NCI-H128 (cell line): ENCODE results near the gene DCAF10.
"Not testable (repeated sequence)": the region's sequence is repeated elsewhere in the genome, so short reads cannot be mapped to it uniquely, and the experiment has no call there.

ENCODE experiments used
- DNase-seq: peaks from one replicate; lab custom pipeline; 2025; ENCODE audit not compliant: unreplicated experiment; lab: John Stamatoyannopoulos, UW

Gene DCAF10, protein sequence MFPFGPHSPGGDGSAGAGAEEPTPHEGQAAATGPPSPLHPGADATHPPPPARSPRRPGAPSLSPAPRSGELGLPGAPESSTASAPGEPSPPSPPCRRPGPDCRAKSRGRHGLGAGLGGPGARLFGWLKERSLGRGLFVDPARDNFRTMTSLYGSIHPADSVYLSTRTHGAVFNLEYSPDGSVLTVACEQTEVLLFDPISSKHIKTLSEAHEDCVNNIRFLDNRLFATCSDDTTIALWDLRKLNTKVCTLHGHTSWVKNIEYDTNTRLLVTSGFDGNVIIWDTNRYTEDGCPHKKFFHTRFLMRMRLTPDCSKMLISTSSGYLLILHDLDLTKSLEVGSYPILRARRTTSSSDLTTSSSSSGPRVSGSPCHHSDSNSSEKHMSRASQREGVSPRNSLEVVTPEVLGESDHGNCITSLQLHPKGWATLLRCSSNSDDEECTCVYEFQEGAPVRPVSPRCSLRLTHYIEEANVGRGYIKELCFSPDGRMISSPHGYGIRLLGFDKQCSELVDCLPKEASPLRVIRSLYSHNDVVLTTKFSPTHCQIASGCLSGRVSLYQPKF

DNA sequence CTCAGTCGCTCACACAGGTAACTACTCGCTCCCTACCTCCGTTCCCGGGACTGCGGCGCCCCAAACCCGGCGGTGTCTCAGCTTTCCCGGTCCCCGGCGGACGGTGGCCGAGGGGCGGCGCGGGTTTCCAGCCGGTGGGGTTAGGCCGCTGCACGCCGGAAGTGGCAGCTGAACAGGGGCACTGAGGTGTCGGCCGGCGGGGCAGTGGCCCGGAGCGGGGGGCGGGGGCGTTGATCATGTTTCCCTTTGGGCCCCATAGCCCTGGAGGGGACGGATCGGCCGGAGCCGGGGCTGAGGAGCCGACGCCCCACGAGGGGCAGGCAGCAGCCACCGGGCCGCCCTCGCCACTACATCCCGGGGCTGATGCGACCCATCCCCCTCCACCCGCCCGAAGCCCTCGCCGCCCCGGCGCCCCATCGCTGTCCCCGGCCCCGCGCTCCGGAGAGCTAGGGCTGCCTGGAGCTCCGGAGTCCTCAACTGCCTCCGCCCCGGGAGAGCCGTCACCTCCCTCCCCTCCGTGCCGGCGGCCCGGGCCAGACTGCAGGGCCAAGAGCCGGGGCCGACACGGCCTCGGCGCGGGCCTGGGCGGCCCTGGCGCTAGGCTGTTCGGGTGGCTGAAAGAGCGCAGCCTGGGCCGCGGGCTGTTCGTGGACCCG, at the start of gene DCAF10:
Gene DCAF10 (plus strand): TSS at position 167 of the 656 bp plus-strand sequence. CDS start 70 bp downstream, at position 237.
- peak; percentile 78 for DNase-seq

DNA sequence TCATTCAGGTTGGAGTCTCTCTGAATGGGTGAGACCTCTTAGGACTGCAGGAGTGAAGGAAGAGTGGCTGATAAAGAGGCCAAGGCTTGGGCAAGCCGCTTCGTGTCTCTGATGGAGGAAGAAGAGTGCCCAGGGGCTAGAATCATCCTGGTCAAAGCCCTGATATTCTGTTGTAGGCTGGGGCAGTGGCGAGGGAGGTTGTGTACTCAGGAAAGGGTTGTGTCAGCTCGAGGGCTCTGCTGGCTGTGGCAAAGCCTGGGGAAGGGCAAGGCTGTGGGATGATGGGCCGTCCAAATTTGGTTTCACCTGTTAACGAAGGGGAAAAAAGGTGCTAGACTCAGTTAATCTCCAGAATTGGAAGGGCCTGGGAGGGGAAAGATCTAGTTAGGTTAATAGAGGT, 49.4 kb upstream of the DCAF10 start:
- DNase-seq: no peak

DNA sequence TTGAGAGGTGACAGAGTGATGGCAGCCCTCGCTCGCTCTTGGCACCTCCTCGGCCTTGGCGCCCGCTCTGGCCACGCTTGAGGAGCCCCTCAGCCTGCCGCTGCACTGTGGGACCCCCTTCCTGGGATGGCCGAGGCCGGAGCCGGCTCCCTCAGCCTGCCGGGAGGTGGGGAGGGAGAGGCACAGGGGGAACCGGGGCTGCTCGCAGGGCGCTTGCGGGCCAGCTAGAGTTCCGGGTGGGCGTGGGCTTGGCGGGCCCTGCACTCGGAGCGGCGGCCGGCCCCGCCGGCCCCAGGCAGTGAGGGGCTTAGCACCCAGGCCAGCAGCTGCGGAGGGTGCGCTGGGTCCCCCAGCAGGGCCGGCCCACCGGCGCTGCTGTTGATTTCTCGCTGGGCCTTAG, 48.9 kb upstream of the DCAF10 start:
- not testable (repeated sequence) for DNase-seq

DNA sequence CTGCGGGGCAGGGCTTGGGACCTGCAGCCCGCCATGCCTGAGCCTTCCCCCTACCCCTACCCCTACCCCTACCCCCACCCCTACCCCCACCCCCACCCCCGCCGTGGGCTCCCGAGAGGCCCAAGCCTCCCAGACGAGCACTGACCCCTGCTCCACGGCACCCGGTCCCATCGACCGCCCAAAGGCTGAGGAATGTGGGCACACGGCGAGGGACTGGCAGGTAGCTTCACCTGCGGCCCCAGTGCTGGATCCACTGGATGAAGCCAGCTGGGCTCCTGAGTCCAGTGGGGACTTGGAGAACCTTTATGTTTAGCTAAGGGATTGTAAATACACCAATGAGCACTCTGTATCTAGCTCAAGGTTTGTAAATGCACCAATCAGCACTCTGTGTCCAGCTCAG, 48.5 kb upstream of the DCAF10 start:
- DNase-seq: not testable (repeated sequence)

DNA sequence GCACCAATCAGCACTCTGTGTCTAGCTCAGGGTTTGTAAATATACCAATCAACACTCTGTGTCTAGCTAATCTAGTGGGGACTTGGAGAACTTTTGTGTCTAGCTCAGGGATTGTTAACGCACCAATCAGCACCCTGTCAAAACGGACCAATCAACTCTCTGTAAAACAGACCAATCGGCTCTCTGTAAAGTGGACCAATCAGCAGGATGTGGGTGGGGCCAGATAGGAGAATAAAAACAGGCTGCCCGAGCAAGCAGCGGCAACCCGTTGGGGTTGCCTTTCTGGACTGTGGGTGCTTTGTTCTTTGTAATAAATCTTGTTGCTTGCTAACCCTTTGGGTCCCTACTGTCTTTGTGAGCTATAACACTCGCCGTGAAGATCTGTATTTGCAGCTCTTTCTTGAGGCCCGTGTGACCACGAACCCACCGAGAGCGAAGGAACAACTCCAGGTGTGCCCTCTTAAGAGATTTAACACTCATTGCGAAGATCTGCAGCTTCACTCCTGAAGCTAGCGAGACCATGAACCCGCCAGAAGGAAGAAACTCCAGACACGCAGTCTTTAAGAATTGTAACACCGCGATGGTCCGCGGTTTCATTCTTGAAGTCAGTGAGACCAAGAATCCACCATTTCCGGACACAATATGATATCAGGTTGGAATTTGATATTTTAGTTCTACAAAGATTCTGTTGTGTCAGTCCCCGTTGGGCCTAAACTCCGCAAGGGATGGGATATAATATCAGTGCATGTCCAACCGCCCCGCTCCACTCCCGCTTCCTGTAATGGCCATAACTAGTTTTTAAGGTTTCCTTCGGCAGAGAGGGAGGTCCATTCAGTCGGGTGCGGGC, 47.7 kb upstream of the DCAF10 start:
- DNase-seq: no peak

DNA sequence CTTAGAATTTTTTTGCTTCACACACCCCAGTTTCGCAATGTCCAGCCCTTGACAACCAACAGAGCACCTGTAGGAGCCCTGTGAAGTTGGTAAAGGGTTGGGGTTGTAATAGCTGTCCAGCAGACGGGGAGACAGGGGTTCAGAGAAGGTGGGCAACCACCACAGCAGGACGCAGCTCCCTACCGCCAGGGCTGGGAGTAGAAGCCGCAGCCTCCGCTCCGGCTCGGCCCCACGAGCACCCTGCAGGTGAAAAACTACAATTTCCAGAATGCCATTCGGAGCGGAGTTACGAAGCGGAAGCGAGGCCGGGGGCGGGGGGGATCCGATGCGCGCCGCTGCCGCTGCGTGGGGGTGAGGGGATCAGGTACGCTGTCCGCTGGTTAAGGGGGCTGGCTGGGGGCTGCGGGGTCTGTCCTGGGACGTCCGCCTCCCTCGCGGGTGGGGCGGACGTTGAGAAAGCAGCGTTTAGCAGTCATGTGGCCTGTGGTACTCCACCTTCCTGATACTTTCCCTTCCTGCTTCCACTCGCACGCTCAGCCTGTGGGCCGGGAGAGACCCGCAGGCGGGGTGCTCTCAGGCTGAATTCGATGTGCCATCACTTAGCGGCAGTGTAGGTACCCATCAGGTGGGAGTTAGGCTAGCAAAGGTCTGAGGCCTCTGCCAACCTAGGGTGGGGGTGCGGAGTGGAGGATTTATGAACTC, 47.0 kb upstream of the DCAF10 start, which contains the start of gene TRMT10B:
Gene TRMT10B (plus strand): TSS at position 317 of the 702 bp plus-strand sequence. CDS start 8,127 bp downstream, outside the sequence.
- DNase-seq: no peak

DNA sequence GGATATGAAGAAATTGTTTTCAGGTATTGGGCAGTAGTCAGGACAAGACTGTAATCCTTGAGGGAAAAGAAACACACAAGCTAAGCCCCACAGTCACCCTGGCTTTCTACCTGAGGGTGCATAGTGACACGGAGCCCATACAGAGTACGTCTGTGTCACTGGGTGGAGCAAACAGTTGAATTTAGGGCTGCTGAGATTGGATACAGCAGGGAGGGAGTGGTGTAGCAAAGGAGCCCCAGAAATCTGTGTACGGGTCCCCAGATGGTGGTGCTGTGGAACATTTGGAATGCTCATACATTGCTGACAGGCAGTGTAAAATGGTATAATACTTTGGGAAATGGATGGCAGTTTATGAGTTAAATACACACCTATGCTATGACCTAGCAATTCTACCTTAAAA, 41.9 kb upstream of the DCAF10 start:
- no peak for DNase-seq

DNA sequence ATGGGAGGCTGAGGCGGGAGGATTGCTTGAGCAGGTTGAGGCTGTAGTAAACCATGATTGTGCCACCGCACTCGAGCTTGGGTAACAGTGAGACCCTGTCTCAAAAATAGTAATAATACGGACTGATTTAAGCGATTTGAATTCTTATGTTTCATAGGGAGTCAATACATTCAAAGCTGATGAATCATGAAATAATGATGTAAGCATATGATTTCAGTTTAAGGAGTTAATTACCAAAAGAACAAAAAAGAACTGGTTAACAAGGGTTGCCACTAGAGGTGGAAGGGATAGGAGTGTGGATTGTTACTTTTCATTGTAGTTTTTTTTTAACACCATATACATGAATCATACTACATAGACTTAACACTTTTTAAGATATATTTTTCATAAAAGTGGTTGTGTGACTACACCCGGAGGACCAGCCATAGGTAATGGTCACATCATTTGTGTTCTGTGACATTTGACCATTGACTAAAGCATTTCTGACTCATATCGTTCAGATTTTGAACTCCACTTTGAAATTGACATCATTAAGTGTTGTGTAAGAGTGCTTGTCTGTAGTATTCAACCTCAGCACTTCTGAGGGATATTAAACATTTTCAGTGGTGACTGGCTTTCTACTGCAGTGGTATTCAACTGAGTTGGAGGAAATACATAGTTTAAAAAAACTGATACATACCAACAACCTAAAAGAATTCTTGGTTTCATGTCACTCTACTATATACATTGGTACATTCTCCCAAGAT, 40.0 kb upstream of the DCAF10 start:
- DNase-seq: no peak

DNA sequence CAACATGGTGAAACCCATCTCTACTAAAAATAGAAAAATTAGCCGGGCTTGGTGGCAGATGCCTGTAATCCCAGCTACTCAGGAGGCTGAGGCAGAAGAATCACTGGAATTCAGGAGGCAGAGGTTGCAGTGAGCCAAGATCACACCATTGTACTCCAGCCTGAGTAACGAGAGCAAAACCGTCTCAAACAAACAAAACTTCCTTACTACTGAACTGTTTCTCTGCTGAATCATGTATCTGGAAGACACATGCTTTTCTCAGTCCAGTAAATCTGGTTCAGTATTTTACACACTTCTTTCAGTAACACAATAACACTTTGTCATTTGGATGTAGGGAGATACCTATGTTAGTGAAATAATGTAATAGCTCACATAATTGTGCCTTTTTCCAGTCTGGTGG, 39.1 kb upstream of the DCAF10 start:
- DNase-seq: no peak

DNA sequence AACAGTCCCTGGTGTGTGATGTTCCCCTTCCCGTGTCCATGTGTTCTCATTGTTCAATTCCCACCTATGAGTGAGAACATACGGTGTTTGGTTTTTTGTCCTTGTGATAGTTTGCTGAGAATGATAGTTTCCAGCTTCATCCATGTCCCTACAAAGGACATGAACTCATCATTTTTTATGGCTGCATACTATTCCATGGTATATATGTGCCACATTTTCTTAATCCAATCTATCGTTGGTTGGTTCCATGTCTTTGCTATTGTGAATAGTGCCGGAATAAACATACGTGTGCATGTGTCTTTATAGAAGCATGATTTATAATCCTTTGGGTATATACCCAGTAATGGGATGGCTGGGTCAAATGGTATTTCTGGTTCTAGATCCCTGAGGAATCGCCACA, 35.3 kb upstream of the DCAF10 start:
- not testable (repeated sequence) for DNase-seq

DNA sequence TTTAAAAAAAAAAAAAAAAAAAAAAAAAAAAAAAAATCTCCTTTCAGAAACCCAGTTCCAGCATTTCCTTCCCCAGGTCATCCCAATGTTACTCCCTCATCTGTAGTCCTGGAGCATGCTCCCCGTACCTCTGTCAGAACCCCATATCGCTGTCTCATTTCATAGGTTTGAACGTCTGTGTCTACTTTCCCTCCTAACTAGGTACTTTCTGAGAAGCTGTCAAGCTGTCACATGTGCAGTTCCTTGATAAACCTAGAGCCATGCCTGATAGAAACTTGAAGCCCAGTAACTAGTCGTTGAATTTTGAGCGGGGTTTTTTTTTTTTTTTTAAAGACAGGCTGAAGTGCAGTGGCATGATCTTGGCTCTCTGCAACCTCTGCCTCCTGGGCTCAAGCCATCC, 31.3 kb upstream of the DCAF10 start:
- no peak for DNase-seq

DNA sequence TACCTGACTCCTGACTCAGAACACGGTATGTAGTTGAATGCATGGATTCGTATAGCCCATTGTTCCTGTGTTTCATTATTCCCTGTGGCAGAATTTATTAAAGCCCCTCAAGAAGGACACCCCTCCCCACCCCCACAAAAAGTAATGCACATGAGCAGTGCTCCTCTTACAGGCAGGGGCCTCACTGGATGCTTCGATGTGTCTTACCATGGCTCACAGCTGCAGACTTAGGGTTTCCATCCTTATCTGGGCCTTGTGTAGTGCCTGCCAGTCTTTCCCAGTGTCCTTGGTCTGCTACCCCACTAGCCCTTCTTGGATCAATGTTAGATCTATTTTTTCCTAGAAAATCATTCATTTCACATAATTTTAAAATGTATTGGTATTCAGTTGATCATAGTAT, 30.6 kb upstream of the DCAF10 start:
- DNase-seq: no peak

DNA sequence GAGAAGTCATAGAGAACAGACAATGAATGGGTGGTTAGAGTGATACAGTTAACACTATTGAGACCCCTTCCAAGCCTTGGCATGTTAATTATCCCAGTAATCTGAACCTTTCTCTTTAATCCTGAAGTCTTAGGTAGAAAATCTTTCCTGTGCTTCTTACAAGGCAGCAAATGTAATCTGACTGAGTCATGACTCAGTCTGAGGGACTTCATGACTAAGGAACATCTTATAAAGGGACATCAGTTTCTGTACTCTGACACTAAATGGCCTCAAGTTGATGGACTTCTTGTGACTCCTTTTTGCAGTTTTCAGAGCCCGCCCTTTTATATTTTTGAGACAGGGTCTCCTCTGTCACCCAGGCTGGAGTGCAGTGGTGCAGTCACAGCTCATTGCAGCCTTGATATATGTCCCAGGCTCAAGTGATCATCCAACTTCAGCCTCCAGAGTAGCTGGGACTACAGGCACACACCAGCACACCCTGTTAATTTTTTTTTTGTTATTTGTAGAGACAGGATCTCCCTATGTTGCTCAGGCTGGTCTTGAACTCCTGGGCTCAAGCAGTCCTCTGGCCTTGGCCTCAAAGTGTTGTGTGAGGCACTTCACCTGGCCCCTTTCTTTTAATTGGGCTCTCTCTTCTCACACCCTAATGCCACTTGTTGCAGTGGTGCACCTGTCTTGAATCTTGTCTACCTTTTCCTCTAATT, 25.2 kb upstream of the DCAF10 start:
- DNase-seq: no peak

DNA sequence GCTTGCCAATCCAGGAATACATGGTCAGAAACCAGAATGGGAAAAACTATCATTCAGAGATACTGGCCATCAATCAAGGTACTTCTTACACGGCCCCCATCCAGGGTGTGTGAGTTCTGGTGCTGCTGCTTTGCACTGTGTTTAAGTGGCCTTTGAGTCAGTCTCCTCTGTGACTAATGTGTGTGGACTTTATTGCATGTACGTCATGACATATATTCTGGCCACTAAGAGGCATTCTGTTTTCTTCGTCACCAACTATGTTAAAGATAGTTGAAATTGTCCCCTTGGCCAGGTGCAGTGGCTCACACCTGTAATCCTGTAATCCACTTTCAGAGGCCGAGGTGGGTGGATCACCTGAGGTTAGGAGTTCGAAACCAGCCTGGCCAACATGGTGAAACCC, 24.3 kb upstream of the DCAF10 start:
- DNase-seq: no peak

DNA sequence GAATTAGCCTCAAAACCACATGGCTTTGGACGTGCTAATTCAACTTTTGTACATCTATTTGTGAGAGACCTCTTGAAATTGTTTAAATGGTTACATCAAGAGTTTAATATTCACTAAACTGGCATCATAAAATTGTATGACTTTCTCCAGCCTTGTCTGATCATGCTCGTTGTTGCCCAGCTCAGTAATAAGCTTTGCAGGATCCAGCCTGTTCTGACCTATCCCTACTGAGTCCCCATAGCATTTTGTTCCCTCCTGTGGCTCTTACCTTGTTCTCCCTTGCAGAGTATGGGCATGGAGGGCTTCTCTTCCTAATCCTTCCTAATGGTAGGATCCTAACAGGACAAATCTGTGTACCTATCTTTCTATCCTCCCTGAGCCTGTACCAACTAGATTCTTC, 22.1 kb upstream of the DCAF10 start:
- no peak for DNase-seq

DNA sequence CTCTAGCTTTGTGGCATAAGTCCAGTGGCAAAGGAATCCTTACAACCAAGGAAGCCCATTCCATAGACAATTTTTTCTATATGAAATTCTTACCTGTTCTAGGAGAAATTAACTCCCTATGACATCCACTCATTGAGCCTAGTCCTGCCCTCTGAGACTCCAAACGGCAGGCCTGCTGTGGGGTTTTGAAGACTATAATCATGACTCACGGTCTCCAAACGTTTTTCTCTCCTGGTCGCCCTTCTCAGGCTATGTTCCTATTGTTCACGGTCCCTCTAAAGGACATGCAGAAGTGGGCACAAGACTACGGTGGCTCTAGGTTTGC, 16.3 kb upstream of the DCAF10 start:
- DNase-seq: no peak

DNA sequence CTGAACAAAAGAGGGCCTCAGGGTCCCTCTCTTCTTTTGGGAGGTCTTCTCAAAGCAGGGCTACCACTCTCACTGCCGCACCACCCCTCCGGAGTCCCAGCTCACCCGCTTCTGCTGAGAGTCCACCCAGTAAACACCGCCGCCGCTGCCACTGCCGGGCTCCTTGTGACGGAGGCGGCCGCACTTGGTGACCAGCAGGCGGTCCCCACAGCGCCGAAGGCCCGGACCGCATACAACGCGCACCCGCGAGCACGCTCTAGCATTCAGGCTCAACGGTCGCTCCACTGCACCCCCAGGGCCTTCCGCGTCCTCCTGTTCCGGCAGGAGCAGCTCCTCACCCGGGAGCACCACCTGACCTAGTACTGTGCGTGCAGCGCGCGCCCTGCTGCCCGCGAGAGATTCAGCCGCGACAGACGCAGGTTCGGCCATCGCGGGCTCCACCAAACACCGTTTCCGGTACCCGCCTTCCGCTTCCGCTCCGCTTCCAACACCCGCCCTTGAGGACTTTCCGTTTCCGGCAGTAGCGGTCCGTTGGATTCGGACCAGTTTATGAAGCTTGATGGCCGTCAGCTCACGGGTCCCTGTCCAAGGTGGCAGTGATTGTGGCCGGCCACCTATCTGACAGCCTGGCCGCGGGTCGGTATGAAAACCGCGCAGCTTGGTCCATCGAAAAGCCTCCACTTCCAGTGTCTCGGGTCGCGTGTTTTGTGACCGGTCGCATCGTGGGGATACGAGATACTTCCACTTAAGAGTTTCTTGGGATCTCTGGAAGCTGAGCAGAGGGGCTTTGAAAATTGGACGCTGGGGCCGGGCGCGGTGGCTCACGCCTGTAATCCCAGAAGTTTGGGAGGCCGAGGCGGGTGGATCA, 15.7 kb upstream of the DCAF10 start, which contains the start of gene EXOSC3:
Gene EXOSC3 (minus strand): TSS at position 449 of the 868 bp plus-strand sequence. CDS start 20 bp downstream, at position 429.
- DNase-seq: peak; percentile 83

DNA sequence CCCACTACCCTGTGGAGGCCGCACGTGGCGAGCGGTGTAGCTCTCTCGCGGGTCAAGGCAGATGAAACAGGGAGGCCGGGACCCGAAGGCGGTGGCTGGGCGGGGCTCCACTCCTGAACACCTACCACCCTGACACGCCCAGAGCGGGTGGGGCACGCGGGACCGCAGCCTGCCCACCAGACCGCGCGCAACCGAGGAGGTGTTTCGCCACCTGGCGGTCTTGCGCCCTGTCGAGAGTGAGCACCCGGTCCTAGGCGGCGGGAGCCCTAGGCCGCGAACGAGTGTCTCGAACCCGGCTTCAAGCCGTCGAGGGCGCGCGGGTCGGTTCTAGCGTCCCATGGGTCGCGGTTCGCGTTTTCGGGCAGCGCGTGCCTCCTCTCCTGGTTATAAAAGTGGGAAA, 13.5 kb upstream of the DCAF10 start:
- DNase-seq: no peak
